RWPE1 (cell line): ENCODE data around the gene SLC2A9.
A peak's percentile ranks its signal among the peaks of the same experiment; 100 is the strongest.

Experiments used
- CTCF ChIA-PET: fragments of 350-600 bp; sonication (Branson Sonifier 250); formaldehyde crosslinking; extraction: SDS; loops from one replicate; lab custom pipeline; 2021; lab: Yijun Ruan, JAX
- POLR2A ChIA-PET: fragments of 400-600 bp; formaldehyde crosslinking; extraction: SDS; loops from one replicate; lab custom pipeline; 2020; ENCODE audit warnings: antibody characterized with exemption; ENCODE audit not compliant: low non-redundant PET; lab: Yijun Ruan, JAX
- DNase-seq: peaks from one replicate; pipeline ENCODE4 v3.0.0; 2012; ENCODE audit warnings: low spot score
- H3K27ac ChIP-seq: fragments of 450-650 bp; 2 replicates; pipeline ENCODE4 v1.5.1; 2017
- CTCF ChIP-seq: fragments of 450-650 bp; conservative IDR thresholded peaks from 2 replicates; pipeline ENCODE4 v1.5.1; 2017; ENCODE audit warnings: low read depth, mild to moderate bottlenecking

The SLC2A9 gene

GRCh38 chr4:10046471-10046870, 25.2 kb upstream of the SLC2A9 start:
- no peak for TF ChIP-seq CTCF
- ChIA-PET POLR2A (no interaction called here), CTCF (no interaction called here)
- DNase-seq: no peak
- no peak overlapping the region for H3K27ac ChIP-seq

GRCh38 chr4:10045481-10045880, 24.2 kb upstream of the SLC2A9 start:
- TF ChIP-seq CTCF: no peak
- POLR2A ChIA-PET: no interaction called here
- peak; percentile 55 for DNase-seq
- H3K27ac ChIP-seq: no peak overlapping the region
- CTCF ChIA-PET: no interaction called here

- no peak overlapping the region for H3K27ac ChIP-seq
- ChIA-PET CTCF (no interaction called here), POLR2A (no interaction called here)
- TF ChIP-seq CTCF: no peak
- no peak for DNase-seq
Measured at GRCh38 chr4:10041036-10041435, 19.7 kb upstream of the SLC2A9 start.

GRCh38 chr4:10040049-10040892, 19.0 kb upstream of the SLC2A9 start:
- no peak for TF ChIP-seq CTCF
- ChIA-PET POLR2A (no interaction called here), CTCF (interaction anchor here (0.5 kb wide), 1 partner anchor 1350 kb away, joined by 3 read pairs; no protein-coding TSS in a partner anchor)
- DNase-seq: no peak
- H3K27ac ChIP-seq: no peak overlapping the region

GRCh38 chr4:10036807-10037342, 15.6 kb upstream of the SLC2A9 start:
- no peak for DNase-seq
- ChIA-PET POLR2A (no interaction called here), CTCF (interaction anchor here (0.6 kb wide), 1 partner anchor 18 kb away, joined by 7 read pairs; no protein-coding TSS in a partner anchor)
- H3K27ac ChIP-seq: no peak overlapping the region
- TF ChIP-seq CTCF: no peak

- DNase-seq: no peak
- ChIA-PET POLR2A (no interaction called here), CTCF (no interaction called here)
- H3K27ac ChIP-seq: no peak overlapping the region
- no peak for TF ChIP-seq CTCF
Measured at GRCh38 chr4:10035130-10035529, 13.8 kb upstream of the SLC2A9 start.
